SU-DHL-6 (cell line): ENCODE measurements around the gene PLA2G4B.
A peak's percentile ranks its signal among the peaks of the same experiment; 100 is the strongest.

Experiments
- H2AFZ ChIP-seq: fragments of 200-600 bp; sonication (generic); 2 replicates; pipeline ENCODE4 v1.6.1; 2014; ENCODE audit warnings: low read depth, mild to moderate bottlenecking, moderate library complexity, mixed read lengths, antibody characterized with exemption, low read length; ENCODE audit not compliant: severe bottlenecking
- H3F3A ChIP-seq: fragments of 200-600 bp; shearing (Covaris generic); 2 replicates; pipeline ENCODE4 v1.6.0; 2016; ENCODE audit warnings: antibody characterized with exemption, mild to moderate bottlenecking; ENCODE audit not compliant: insufficient read depth
- H3K27ac ChIP-seq: fragments of 200-600 bp; sonication (generic); 2 replicates; pipeline ENCODE4 v1.5.1; 2016; ENCODE audit warnings: low read depth, mild to moderate bottlenecking, low read length, moderate library complexity, mixed read lengths
- H3K27me3 ChIP-seq: fragments of 200-600 bp; sonication (generic), shearing (Covaris generic); 2 replicates; pipeline ENCODE4 v1.6.0; 2014; ENCODE audit warnings: mild to moderate bottlenecking, low read length
- H3K36me3 ChIP-seq: fragments of 200-600 bp; sonication (generic); 2 replicates; pipeline ENCODE4 v1.6.1; 2014; ENCODE audit warnings: mild to moderate bottlenecking, low read length, mixed read lengths
- H3K4me2 ChIP-seq: fragments of 300-600, 200-600 bp; shearing (Covaris generic), sonication (generic); 2 replicates; pipeline ENCODE4 v1.6.0; 2014; ENCODE audit warnings: low read length, low read depth, mild to moderate bottlenecking; ENCODE audit not compliant: poor library complexity, severe bottlenecking
- H3K4me3 ChIP-seq: fragments of 200-600 bp; sonication (generic); 2 replicates; pipeline ENCODE4 v1.5.1; 2014; ENCODE audit warnings: antibody characterized with exemption, low read length, mild to moderate bottlenecking, mixed read lengths; ENCODE audit not compliant: insufficient read depth, poor library complexity, severe bottlenecking
- H3K79me2 ChIP-seq: fragments of 200-600 bp; sonication (generic); 2 replicates; pipeline ENCODE4 v1.6.1; 2014; ENCODE audit warnings: mild to moderate bottlenecking, low read length, moderate library complexity; ENCODE audit not compliant: insufficient read depth
- H3K9ac ChIP-seq: fragments of 200-600 bp; sonication (generic); 2 replicates; pipeline ENCODE4 v1.7.0; 2014; ENCODE audit warnings: mild to moderate bottlenecking, low read length
- H3K9me2 ChIP-seq: fragments of 200-600 bp; sonication (generic); replicated peaks from 2 replicates; pipeline ENCODE4 v1.6.1; 2014; ENCODE audit warnings: low read length; ENCODE audit not compliant: insufficient read depth
- H3K9me3 ChIP-seq: fragments of 200-600 bp; sonication (generic); 2 replicates; pipeline ENCODE4 v1.6.1; 2014; ENCODE audit warnings: low read length, mixed read lengths; ENCODE audit not compliant: insufficient read depth
- H4K20me1 ChIP-seq: fragments of 200-600 bp; sonication (generic); 2 replicates; pipeline ENCODE4 v1.6.1; 2014; ENCODE audit warnings: low read depth, mild to moderate bottlenecking, antibody characterized with exemption, low read length, moderate library complexity, mixed read lengths
- EZH2phosphoT487 ChIP-seq: fragments of 200-600 bp; sonication (generic), shearing (Covaris generic); conservative IDR thresholded peaks from 2 replicates; pipeline ENCODE4 v1.6.1; 2018; ENCODE audit warnings: mild to moderate bottlenecking, antibody characterized with exemption, low read length, moderate library complexity, mixed read lengths
- TF ChIP-seq, protein P1 (sequence below): fragments of 200-600 bp; sonication (generic); IDR thresholded peaks from one replicate; pipeline ENCODE4 v1.5.1; 2017; ENCODE audit warnings: antibody characterized with exemption, mild to moderate bottlenecking, low read length, moderate library complexity; ENCODE audit not compliant: insufficient read depth, poor library complexity, severe bottlenecking

The PLA2G4B gene

DNA sequence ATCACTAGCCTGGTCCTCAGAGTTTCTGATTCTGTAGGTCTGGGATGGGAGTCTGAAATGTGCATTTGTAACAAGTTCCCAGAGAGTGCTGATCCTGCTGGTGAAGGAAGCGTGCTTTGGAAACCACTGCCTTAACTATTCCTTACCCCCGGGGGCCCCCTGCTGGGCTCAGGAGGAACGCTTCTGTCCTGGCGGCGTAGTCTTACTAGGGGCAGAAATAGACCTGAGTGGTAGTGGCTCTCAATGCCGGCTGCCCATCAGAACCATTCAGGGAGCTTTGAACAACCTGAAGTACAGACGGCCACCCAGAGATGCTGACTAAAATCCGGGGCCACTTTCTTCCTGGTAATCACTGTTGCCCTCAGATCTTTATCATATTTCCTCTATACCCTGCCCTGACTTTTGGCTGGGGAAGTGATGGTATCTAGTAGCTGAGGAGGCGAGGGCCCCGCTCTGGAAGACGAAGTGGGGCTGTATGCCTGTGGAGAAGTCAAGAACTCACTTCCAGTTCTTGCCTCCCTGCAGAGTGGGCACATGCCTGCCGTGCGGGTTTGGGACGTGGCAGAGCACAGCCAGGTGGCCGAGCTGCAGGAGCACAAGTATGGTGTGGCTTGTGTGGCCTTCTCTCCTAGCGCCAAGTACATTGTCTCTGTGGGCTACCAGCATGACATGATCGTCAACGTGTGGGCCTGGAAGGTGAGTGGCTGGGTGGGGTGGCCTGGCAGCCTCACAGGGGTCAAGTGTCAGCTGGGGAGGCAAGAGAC is 27.0 kb upstream of the PLA2G4B start:
- Histone ChIP-seq H3K9me2 (no peaks in the 10 kb centered on the region), H3K27me3 (no peaks in the 10 kb centered on the region), H3K27ac (no peak overlapping the region), H3F3A (no peaks in the 10 kb centered on the region), H4K20me1 (no peaks in the 10 kb centered on the region), H2AFZ (no peak overlapping the region), H3K9ac (no peak overlapping the region), H3K9me3 (no peaks in the 10 kb centered on the region), H3K36me3 (no peaks in the 10 kb centered on the region), H3K79me2 (no peaks in the 10 kb centered on the region), H3K4me2 (no peak overlapping the region), H3K4me3 (no peak overlapping the region)
- TF ChIP-seq, protein P1, sequence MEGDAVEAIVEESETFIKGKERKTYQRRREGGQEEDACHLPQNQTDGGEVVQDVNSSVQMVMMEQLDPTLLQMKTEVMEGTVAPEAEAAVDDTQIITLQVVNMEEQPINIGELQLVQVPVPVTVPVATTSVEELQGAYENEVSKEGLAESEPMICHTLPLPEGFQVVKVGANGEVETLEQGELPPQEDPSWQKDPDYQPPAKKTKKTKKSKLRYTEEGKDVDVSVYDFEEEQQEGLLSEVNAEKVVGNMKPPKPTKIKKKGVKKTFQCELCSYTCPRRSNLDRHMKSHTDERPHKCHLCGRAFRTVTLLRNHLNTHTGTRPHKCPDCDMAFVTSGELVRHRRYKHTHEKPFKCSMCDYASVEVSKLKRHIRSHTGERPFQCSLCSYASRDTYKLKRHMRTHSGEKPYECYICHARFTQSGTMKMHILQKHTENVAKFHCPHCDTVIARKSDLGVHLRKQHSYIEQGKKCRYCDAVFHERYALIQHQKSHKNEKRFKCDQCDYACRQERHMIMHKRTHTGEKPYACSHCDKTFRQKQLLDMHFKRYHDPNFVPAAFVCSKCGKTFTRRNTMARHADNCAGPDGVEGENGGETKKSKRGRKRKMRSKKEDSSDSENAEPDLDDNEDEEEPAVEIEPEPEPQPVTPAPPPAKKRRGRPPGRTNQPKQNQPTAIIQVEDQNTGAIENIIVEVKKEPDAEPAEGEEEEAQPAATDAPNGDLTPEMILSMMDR: peak; percentile 88
- TF ChIP-seq EZH2phosphoT487: no peak

DNA sequence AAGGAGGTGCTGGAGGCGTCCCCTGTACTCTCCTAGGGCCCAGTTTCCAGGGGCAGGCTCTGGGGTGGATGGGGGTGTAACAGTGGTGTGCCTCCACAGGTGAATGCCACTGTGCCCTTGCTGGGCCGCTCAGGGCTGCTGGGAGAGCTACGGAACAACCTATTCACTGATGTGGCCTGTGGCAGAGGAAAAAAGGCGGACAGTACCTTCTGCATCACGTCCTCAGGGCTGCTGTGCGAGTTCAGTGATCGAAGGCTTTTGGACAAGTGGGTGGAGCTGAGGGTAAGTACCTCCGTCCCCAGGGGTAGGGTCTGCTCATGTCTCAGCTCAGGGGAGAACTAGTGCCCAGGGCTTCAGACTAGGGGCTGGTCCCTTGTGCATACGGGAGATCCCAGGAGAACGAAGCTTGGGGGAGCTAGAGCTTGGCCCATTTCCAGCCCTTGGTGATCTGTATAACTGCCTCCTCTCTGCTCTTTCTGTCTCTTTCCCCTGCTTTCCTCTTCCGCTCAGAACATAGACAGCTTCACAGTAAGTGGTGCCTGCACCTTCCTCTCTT is 25.7 kb upstream of the PLA2G4B start:
- TF ChIP-seq, protein P1: no peak
- TF ChIP-seq EZH2phosphoT487: no peak
- no peak overlapping the region for H3K27ac ChIP-seq
- H3K9me2 ChIP-seq: no peaks in the 10 kb centered on the region
- H3K79me2 ChIP-seq: no peaks in the 10 kb centered on the region
- no peak overlapping the region for H2AFZ ChIP-seq
- no peaks in the 10 kb centered on the region for H3F3A ChIP-seq
- H3K27me3 ChIP-seq: no peaks in the 10 kb centered on the region
- no peaks in the 10 kb centered on the region for H3K36me3 ChIP-seq
- no peak overlapping the region for H3K4me3 ChIP-seq
- no peaks in the 10 kb centered on the region for H3K9me3 ChIP-seq
- H3K9ac ChIP-seq: no peak overlapping the region
- H3K4me2 ChIP-seq: no peak overlapping the region
- H4K20me1 ChIP-seq: no peaks in the 10 kb centered on the region

DNA sequence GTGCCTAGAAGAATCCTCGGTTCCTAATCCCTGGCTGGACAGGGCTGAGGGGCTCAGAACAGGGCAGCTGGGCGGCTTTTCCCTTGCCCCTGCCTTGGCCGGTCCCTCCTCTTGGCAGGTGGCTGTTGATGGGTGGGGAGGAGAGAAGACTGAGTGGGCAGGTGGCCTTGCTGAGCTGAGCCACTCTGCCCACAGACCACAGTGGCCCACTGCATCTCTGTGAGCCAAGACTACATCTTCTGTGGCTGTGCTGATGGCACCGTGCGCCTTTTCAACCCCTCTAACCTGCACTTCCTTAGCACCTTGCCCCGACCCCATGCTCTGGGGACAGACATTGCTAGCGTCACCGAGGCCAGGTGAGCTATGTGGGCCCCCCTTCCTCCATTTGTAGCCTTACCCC is 25.2 kb upstream of the PLA2G4B start:
- Histone ChIP-seq H4K20me1 (no peaks in the 10 kb centered on the region), H3K79me2 (no peaks in the 10 kb centered on the region), H3K9me3 (no peaks in the 10 kb centered on the region), H3K4me2 (no peak overlapping the region), H3K9ac (no peak overlapping the region), H3K27ac (no peak overlapping the region), H3K9me2 (no peaks in the 10 kb centered on the region), H3K4me3 (no peak overlapping the region), H3F3A (no peaks in the 10 kb centered on the region), H2AFZ (no peak overlapping the region), H3K27me3 (no peaks in the 10 kb centered on the region), H3K36me3 (no peaks in the 10 kb centered on the region)
- TF ChIP-seq, protein P1: no peak
- no peak for TF ChIP-seq EZH2phosphoT487
